Chondrocyte (in vitro differentiated cells): Measurements from ENCODE around the gene SORBS1. TPM values are rescaled to one million over a fixed set of nuclear protein-coding genes. Genes with fewer than 3 reads are reported as not detected.

Source experiments
- DNase-seq: peaks from one replicate; pipeline ENCODE4 v3.0.0; 2021; ENCODE audit warnings: mixed read lengths, low spot score
- H3K27ac Mint-ChIP-seq: one replicate; pipeline ENCODE4 v1.8.0; 2021; ENCODE audit warnings: mild to moderate bottlenecking, moderate library complexity, mixed read lengths; ENCODE audit not compliant: unreplicated experiment
- H3K27me3 Mint-ChIP-seq: 2 replicates; pipeline ENCODE4 v1.8.0; 2021; ENCODE audit warnings: low read depth, mixed read lengths
- H3K36me3 Mint-ChIP-seq: 2 replicates; pipeline ENCODE4 v1.8.0; 2021; ENCODE audit warnings: low read depth, mixed read lengths
- H3K4me1 Mint-ChIP-seq: 2 replicates; pipeline ENCODE4 v1.8.0; 2021; ENCODE audit warnings: low read depth, mild to moderate bottlenecking, mixed read lengths
- H3K4me3 Mint-ChIP-seq: one replicate; pipeline ENCODE4 v1.8.0; 2021; ENCODE audit warnings: mild to moderate bottlenecking, moderate library complexity, mixed read lengths; ENCODE audit not compliant: unreplicated experiment
- H3K9me3 Mint-ChIP-seq: 2 replicates; pipeline ENCODE4 v1.8.0; 2021; ENCODE audit warnings: low read depth, mixed read lengths
- total RNA-seq: library from RNA; stranded (reverse); gene quantifications from 3 replicates; pipeline ENCODE4 v1.2.1, GENCODE V29; 2021
- TF ChIP-seq, protein P1 (sequence below): fragments of 200-600 bp; sonication (generic); IDR thresholded peaks from 2 replicates; pipeline ENCODE4 v1.5.0; 2021; ENCODE audit warnings: antibody characterized with exemption, mild to moderate bottlenecking, moderate library complexity

Gene SORBS1
- total RNA-seq, 1 donor from 2014 or later = 5.0 TPM

DNA sequence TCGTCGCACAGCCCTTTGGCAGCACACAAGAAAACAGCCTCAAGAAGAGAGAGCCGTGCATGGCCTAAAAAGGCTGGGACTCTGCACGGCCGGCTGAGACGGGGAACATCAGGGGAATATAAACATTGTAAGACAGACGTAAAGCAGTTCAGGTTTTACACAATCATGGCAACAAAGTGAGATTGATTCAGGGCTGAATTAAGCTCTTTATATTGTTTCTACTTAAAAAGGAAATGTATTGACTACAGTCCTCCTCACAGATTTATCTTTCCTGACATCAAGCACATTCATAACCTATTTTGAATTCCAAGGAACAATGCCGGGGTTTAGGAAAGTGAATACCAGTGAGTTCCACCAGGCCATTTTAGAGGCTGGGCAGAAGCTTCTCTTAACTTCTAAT lies 25.2 kb downstream of the SORBS1 start:
- TF ChIP-seq, protein P1, sequence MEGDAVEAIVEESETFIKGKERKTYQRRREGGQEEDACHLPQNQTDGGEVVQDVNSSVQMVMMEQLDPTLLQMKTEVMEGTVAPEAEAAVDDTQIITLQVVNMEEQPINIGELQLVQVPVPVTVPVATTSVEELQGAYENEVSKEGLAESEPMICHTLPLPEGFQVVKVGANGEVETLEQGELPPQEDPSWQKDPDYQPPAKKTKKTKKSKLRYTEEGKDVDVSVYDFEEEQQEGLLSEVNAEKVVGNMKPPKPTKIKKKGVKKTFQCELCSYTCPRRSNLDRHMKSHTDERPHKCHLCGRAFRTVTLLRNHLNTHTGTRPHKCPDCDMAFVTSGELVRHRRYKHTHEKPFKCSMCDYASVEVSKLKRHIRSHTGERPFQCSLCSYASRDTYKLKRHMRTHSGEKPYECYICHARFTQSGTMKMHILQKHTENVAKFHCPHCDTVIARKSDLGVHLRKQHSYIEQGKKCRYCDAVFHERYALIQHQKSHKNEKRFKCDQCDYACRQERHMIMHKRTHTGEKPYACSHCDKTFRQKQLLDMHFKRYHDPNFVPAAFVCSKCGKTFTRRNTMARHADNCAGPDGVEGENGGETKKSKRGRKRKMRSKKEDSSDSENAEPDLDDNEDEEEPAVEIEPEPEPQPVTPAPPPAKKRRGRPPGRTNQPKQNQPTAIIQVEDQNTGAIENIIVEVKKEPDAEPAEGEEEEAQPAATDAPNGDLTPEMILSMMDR = no peak

DNA sequence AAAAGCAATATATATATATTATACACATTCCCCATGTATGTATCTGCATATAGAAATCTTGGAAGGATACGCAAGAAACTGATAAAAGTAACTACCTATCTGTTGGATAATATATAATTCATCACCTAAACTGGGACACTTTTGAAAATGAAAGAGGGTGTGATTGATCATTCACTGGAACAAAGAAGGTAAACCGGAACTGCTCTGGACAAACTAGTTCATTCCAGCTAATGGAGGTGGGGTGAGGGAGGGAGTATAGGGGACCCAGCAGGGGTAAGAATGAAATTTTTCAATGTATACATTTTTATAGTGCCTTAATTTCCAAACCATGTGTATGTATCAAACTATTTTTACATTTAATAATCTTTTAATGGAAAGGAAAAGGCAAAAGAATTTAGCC lies 25.6 kb downstream of the SORBS1 start:
- Mint-ChIP-seq H3K9me3 (no peaks in the 10 kb centered on the region), H3K4me3 (no peak overlapping the region), H3K27me3 (peaks cover 2% of the 10 kb centered on the region), H3K27ac (no peak overlapping the region), H3K4me1 (peaks cover 5% of the 10 kb centered on the region), H3K36me3 (no peaks in the 10 kb centered on the region)
- DNase-seq = no peak
- TF ChIP-seq, protein P1 = no peak

More for the DNA sequence above, 25.2 kb downstream of the SORBS1 start:
- H3K36me3 Mint-ChIP-seq = no peaks in the 10 kb centered on the region
- H3K4me3 Mint-ChIP-seq = no peak overlapping the region
- no peaks in the 10 kb centered on the region for H3K9me3 Mint-ChIP-seq
- no peak for DNase-seq
- no peaks in the 10 kb centered on the region for H3K27me3 Mint-ChIP-seq
- H3K27ac Mint-ChIP-seq = no peak overlapping the region
- peaks cover 5% of the 10 kb centered on the region for H3K4me1 Mint-ChIP-seq

DNA sequence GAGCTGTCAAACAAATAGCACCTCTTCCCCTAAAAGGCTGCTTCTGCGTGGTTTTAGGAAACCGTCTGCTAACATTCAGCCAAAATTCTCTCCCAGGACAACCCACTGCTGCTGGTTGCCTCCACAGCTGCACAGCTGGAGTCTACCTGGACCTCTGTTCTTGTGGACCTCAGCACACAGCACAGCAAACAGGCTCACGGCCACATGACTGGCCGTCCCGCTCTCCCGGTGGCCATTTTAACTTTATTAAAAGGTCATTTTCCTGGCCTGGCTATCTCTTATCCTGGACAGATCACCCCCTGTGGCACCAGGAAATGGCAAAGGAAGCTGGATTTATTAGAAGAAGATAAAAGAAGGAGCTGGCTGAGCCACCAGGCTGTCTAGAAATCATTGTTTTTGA lies 27.6 kb downstream of the SORBS1 start:
- H3K27ac Mint-ChIP-seq = no peak overlapping the region
- peaks cover 10% of the 10 kb centered on the region for H3K4me1 Mint-ChIP-seq
- peaks cover 6% of the 10 kb centered on the region for H3K27me3 Mint-ChIP-seq

DNA sequence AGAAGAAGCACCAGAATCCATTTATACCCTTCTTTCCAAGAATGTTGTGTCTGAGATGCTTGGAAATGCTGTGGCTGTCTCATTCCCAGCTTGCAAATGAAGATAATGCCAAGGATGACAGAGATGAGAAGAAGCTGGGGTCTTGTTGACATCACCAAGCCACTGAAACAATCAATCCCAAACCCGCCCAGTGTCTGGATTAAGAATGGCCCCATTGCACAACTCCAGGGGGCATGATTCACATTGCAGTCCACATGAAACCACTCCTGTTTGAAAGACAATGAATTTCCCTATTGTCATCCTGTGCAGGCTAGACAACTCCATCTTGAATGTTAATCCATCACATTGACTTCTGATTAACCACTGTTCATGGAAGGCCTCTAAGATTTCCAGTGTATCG lies 28.6 kb downstream of the SORBS1 start:
- peaks cover 6% of the 10 kb centered on the region for H3K27me3 Mint-ChIP-seq
- H3K4me1 Mint-ChIP-seq = peaks cover 10% of the 10 kb centered on the region
- DNase-seq = no peak
- H3K9me3 Mint-ChIP-seq = no peaks in the 10 kb centered on the region
- no peak overlapping the region for H3K4me3 Mint-ChIP-seq
- no peak overlapping the region for H3K27ac Mint-ChIP-seq
- TF ChIP-seq, protein P1 = no peak
- no peaks in the 10 kb centered on the region for H3K36me3 Mint-ChIP-seq

More for the DNA sequence above, 27.6 kb downstream of the SORBS1 start:
- H3K4me3 Mint-ChIP-seq = no peak overlapping the region
- TF ChIP-seq, protein P1 = no peak
- H3K9me3 Mint-ChIP-seq = no peaks in the 10 kb centered on the region
- H3K36me3 Mint-ChIP-seq = no peaks in the 10 kb centered on the region
- no peak for DNase-seq

DNA sequence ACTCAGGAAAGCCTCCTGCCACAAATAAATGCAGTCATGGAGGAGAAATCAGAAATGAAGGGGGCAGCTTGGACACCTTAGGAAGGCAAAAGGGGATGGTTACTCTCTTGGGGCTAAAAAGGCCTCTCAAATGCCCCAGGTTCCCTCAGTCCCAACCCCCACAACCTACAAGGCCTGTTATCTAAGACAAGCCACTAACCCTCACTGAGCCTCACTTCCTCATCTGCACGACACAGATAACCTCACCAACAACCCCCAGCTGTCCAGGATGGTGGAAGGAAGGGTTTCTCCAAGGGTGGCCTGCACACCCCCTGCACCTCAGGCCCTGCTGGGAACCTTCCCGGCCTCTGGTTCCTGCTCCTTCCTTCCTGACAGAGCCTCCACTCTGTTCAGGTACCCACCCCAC lies 29.2 kb downstream of the SORBS1 start:
- H3K36me3 Mint-ChIP-seq = no peaks in the 10 kb centered on the region
- H3K27me3 Mint-ChIP-seq = peaks cover 6% of the 10 kb centered on the region
- TF ChIP-seq, protein P1 = no peak
- no peak for DNase-seq
- H3K4me3 Mint-ChIP-seq = no peak overlapping the region
- no peaks in the 10 kb centered on the region for H3K9me3 Mint-ChIP-seq
- H3K27ac Mint-ChIP-seq = no peak overlapping the region
- peaks cover 7% of the 10 kb centered on the region for H3K4me1 Mint-ChIP-seq
